NCI-H2227 (cell line): Measurements from ENCODE around the gene KTN1.

Experiments
- DNase-seq: peaks from one replicate; lab custom pipeline; 2025; ENCODE audit not compliant: unreplicated experiment; lab: John Stamatoyannopoulos, UW

The KTN1 gene

DNA sequence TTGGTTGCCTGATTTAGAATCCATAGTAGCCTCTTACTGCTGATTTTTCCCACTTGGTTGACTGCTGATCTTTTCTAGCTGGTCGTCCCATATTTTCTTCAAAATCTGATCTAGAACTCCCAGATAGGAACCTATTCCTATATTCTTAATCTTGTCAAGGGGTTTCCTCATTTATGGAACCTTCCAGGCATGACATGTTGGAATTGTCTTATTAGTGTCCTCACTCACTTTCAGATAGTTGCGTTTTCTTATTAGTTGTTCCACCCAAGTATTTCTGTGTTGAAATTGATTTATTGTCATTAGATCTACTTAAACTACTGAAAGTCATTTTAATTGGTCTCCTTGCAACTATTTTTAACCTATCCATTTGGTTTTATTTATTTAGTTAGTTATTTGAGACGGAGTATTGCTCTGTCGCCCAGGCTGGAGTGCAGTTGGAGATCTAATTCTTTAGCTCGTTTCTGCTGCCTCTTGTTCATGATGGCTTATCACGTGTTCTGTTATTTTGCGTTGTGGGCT lies 25.0 kb downstream of the KTN1 start:
- no peak for DNase-seq

DNA sequence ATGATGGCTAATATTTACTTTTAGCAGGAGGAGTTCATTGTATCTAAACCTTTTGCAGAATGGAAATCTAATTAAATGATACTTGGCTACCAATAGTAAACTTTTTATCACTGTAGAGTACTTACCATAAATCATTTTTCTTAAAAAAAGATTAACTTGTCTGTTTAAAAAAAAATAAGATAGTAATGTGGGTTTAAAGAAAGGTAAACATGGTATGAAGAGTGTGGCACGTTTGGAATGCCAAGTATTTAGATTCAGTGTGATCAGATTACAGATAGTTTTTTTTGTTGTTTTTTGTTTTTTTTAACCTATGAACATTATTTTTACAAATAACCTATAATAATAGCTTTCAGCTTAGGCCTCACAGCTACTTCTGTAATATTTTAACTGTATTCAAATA lies 25.8 kb downstream of the KTN1 start:
- DNase-seq, result no peak

DNA sequence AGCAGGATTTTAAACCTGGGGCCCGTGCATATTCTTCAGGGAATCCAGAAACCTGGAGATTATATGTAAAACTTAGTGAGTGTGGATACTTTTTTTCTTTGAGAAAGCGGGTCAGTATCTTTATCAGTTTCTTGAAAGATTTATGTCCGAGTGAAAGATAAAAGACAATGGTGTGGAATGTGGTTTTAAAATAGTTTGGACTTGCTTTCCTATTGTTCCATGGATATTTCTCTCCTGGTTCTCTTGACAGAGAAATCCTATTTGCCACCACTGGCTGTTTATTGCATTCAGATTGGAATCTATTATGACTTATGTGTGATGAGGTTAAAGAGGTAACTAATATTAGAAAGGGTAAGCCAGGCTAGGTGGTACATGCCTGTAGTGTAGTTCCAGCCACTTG lies 27.4 kb downstream of the KTN1 start:
- DNase-seq, result no peak

DNA sequence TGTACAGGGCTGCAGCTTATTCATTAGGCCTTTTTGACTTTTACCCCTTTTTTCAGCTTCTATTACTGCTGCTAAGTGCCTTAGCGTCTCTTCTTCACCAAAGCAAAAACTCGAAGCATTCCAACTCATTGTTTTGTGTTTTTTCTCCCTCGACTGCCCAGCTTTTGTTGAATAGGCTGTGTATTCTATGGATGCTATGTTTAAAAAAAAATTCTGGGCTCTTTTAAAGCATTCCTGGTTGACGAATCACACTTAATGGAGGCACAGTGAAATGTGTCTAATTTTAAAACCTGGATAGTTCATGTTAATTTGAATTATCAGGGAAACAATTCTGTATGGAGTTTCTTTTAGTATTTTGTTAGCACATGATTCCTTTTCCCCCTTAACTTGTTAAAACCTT lies 29.7 kb downstream of the KTN1 start:
- no peak for DNase-seq

DNA sequence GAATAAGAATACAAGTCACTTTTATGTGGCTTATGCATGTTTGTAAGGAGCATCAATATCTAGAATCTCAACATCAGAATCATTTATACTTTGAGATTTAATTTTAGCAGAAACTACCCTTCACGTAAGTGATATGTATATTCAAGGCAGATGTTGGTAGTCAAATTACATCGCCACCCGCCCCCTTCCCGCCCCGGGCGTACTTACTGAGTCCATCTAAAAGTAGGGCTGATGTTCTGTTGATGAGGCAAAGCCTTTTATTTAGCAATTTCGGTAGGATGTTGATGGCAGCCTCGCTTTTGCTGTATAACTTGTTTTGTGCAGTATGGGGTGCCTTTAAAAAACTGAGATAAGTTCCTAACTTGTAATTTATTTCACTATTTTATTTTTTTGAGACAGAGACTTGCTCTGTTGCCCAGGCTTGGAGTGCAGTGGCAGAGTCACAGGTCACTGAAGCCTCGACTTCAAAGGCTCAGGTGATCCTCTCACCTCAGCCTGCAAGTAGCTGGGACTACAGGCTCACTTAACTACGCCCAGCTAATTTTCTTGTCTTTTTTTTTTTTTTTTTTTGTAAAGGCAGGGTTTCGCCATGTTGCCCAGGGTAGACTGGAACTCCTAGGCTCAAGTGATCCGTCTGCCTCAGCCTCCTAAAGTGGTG lies 30.8 kb downstream of the KTN1 start:
- DNase-seq, result no peak

DNA sequence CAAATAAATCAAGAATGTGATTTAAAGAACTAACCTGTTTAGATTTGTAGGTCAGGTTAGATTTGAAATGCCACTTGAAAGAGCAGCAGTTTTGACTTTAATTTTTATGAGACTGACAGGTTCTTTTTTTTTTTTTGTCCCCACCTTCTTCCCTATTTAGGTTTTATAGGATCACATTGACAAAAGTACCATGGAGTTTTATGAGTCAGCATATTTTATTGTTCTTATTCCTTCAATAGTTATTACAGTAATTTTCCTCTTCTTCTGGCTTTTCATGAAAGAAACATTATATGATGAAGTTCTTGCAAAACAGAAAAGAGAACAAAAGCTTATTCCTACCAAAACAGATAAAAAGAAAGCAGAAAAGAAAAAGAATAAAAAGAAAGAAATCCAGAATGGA lies 31.9 kb downstream of the KTN1 start:
- no peak for DNase-seq

DNA sequence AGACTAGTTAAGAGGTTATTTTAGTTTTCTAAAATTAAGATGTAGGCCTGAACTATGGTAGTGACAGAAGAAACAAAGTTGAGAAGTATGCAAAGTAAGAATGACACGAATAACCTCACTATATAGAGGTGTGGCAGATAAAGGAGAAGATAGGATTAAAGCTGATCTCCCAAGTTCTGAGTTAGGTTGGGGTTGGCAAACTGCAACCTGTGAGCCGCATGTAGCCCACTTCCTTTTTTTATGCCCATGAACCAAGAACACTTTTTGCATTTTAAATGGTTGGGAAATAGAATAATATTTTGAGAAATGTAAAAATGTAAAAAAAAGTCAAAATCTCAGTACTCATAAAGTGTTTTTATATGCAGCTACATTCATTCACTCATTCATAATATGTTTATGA lies 34.3 kb downstream of the KTN1 start:
- DNase-seq, result no peak

DNA sequence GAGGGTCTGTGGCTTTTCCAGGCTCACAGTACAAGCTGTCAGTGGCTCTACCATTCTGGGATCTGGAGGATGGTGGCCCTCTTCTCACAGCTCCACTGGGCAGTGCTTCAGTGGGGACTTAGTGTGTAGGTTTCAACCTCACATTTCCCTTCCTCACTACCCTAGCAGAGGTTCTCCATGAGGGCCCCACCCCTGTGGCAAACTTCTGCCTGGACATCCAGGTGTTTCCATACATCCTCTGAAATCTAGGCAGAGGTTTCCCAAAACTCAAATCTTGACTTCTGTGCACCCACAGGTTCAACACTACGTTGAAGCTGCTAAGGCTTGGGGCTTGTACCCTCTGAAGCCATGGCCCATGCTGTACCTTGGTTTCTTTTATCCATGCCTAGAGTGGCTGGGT lies 40.3 kb downstream of the KTN1 start:
- no peak for DNase-seq

DNA sequence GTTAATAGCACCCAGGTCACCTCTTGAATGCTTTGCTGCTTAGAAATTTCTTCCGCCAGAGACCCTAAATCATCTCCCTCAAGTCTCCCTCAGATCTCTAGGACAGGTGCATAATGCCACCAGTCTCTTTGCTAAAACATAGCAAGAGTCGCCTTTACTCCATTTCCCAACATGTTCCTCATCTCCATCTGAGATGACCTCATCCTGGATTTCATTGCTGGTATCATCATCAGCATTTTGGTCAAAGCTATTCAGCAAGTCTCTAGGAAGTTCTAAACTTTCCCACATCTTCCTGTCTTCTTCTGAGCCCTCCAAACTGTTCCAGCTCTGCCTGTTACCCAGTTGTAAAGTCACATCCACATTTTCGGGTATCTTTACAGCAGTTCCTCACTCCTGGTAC lies 41.0 kb downstream of the KTN1 start:
- no peak for DNase-seq

DNA sequence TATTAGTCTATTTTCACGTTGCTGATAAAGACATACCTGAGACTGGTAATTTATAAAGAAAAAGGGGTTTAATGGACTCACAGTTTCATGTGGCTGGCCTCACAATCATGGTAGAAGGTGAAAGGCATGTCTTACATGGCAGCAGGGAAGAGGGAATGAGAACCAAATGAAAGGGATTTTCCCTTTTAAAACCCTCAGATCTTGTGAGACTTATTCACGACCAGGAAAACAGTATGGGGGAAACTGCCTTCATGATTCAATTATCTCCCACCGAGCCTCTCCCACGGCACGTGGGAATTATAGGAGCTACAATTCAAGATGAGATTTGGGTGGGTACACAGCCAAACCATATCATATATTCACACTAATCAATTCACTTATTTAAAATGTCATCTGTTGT lies 41.4 kb downstream of the KTN1 start:
- DNase-seq, result no peak

DNA sequence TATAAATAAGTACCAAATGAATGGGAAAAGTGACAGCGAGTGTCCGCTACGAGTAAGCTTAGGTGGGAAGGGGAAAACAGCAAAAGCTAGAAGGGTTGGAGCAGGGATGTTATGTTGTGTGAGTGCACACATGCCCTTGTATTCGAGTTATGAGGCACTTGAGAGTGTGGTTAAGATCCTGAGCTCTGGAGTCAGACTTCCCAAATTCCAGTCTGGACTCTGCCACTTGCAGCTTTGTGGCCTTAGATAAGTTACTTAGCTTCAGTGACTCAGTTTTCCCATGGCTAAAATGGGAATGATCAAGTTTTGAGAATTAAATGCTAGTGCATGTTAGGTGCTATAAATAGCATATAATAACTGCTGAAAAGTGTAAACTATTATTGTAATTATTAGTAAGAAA lies 44.9 kb downstream of the KTN1 start:
- no peak for DNase-seq

DNA sequence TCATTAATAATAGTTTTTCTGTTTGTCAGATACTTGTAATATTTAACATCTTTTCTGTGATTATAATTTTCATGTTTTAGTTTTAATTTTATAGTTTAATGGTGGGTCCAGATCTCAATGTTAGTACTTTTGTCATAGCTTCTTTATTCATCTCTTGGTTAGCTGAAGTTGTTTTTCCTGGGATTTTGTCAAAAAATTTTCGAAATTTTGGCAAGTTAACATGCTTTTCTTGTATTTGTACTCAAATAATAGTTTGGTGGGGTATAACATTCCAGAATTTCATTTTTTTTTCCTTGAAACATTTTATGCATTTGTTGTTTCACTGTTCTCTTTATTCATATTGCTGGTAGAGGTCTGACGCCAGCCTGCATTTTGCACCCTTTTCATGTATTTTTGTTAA lies 45.5 kb downstream of the KTN1 start:
- DNase-seq, result no peak

DNA sequence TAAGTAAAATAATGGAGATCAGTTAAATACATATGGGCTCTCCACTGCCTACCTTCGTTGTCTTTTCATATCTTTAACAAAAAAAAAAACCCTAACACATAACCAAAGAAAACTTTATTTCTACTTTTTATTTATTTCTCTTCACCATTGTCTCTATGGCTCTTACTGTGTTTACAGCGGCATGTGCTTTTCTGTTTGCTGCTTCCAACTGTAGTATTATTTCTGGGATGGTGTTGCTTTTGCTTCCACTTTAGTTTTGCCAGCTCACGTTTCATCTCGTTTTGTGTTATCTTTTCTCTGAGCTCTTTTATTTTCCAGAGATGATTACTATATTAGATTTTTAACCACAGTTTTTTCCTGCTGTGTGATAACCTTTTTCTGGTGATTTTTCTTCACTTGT lies 46.1 kb downstream of the KTN1 start:
- DNase-seq, result no peak

DNA sequence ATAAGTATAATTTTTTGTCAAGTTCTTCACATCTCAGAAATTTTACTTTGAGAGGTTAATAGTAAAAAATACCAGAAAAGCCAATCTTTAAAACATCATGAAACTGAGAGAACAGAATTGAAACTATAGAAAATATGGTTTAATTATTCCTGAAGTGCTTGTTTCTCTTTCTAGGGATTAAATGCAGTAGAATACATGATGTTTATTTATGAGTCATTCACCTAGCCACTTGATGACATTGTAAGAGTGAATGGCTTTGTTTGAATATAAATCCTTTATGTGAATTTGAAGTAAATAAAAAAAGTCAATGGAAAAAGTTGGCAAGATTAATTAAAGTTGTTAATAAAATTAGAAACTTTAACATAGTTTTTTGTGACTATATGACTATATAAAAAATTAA lies 48.4 kb downstream of the KTN1 start:
- no peak for DNase-seq

DNA sequence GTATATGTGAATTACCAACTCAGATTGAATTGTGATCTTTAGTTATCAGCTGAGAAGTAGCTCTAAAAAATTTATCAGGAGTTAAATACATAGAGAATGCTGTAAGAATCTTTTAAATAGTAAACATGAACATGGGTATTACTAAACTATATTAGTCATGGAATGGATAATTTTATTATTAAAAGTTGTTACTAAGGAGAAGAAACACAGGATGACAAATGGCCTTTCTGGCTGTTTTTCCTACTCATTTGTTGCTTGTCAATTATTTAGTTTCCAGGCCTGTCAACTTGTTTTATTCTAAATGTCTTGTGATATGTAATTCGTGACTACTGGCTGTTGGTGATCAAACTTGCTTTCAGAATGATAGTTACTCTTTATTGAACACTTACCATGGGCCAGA lies 58.7 kb downstream of the KTN1 start:
- no peak for DNase-seq

DNA sequence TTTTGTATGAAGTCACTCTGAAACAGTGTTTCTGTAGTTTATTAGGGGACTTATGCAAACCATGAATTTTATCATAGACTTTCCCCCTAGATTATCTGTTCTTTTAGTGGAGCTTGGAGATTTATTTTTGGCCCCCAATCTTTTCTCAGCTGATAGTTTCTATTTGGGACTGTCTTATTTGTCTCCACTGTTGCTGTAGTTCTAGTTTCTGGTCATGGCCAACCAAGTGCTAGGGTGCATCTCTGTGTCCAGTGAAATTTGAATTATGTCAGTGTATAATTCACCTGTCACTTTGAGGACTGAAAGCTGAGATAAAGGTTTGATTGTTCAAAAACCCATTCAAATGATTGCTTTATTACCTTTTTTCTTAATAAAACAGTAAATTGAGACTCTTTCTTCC lies 61.3 kb downstream of the KTN1 start:
- no peak for DNase-seq

DNA sequence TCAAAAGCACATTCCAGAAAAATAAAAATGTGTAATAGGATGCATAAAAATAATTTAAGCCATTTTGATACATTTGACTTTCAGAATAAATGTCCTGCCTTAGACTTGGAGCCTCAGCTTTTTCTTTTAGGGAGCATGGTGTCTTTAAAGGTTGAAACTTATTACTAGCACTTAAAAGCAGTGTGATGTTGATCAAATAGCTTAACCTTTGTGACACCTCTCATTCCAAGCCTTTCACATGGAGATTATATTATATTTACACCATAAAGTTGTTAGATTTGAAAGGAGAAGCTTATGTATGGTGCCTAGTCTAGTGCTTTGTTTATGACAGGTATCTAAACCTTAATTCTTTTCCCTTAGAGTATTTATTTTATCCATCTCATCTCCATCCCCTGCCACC lies 61.9 kb downstream of the KTN1 start:
- DNase-seq, result no peak

DNA sequence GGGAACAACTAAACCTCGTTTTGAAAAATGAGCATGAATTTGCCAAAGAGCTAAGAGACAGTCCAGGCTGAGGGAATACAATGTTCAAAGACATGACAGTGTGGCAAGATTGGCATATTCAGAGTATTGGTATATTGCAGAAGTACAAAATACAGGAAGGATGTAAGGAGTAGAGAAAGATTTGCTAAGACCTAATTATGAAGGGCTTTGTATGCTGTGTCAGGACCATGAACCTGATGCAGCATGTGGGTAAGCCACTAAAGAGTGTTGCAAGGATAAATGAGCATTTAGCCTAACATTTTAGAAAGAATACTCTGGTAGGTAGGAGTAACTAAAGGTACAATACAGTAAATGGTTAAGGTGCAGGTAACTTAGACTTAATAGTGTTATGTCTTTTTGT lies 65.1 kb downstream of the KTN1 start:
- no peak for DNase-seq

DNA sequence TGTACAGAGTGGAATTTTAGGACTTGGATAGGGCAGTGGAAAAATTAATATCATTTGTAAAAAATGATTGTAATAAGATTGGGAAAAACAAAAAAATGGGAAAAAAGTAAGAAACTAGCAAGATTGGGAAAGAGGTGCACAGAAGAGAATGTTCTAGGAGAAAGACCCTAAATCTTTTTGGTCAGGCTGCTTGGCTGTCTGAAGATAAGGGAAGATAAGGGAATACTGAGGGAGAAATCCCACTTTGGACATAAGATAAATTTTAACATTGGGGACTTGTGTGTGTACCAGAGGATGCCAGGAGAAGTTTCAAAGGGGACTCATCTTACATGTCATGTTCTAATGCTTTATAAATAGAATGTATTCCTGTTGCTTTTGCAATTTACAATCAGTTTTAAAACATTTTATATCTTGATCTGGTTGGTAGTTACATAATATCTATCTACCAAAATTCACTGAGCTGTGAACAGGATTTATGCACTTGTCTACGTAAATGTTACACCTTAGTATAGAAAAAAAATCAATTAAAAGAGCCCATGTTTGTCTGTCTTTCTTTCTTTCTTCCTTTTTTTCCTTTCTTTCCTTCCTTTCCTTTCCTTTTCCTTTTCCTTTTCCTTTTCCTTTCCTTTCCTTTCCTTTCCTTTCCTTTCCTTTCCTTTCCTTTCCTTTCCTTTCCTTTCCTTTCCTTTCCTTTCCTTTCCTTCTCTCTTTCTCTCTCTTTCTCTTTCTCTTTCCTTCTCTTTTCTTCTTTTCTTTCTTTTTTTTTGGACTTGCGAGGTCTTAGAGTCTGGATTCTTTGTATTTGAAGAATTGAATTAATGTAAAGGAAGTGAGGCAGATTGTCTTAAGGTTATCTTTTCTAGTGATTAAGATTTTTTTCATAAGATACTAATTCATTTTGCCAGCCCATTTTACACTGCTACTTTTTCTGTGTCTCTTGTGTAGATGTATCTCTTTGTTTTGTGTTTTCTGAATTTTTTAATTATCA lies 66.1 kb downstream of the KTN1 start:
- no peak for DNase-seq

DNA sequence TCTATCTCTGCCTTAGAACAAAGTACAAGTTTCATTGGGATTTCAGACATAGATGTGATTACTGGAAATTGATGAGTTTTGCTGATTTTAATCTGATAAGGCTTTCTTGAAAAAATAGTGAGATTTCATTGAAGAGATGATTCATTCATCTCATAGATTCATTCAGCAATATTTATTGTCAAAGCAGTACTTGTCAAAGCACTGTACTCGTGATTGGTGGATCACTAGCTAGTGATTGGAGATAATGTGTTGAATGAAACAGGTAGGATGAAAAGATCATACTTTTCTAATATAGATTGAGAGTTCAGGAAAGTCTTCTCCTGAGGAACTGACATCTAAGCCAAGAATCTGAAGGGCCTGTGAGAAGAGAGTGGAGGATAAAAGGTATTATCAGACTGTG lies 71.0 kb downstream of the KTN1 start:
- no peak for DNase-seq

DNA sequence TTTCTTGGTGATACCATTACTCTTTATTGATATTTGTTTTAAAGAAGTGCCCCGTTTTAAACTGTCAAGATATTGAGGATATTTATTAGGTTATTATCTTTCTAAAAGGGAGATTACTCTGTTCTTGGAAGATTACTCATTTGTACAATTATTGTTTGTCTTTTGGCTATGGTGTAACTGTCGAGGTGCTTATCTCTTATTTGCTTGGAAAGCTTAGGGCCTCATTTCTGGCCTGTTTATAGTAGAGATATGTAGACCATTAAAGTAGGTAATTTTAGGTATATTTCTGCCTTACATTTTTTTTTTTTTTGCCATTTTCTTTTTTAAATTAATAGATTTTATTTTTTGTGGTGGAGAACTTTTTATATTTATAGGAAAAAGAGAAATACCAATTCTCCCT lies 74.2 kb downstream of the KTN1 start:
- DNase-seq, result no peak

DNA sequence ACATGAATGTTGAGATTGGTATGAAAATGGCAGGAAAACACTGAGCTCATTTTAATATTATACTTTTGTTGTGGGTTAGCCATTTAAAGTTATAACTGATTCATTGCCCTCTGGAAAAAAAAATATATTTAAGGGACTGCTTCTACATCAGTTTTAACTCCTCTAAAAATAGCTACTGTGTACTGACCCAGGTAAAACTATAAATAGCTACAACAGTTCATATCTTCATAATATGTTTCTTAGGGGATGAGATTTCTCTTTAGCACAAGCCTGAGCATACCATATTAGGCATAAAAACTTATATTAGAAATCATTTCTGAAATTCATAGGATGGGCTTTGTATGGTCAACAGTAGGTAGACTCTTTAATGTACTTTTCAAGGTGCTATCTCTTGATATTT lies 81.0 kb downstream of the KTN1 start:
- DNase-seq, result no peak
